Neuronal stem cell (in vitro differentiated cells): Measurements from ENCODE around the gene ARMH4.
"Not testable (repeated sequence)": the region's sequence is repeated elsewhere in the genome, so short reads cannot be mapped to it uniquely, and the experiment has no call there.

Experiments
- DNase-seq: peaks from one replicate; pipeline ENCODE4 v3.0.0-alpha.2; 2013; ENCODE audit warnings: low spot score
- H2AFZ ChIP-seq: one replicate; pipeline ENCODE4 v1.6.1; 2013; ENCODE audit warnings: mild to moderate bottlenecking, low read length, inconsistent platforms
- H2AK5ac ChIP-seq: 2 replicates; pipeline ENCODE4 v1.6.1; 2013; ENCODE audit warnings: low read depth, mild to moderate bottlenecking, inconsistent platforms, low read length, moderate library complexity, mixed read lengths
- H2BK120ac ChIP-seq: 2 replicates; pipeline ENCODE4 v1.6.1; 2013; ENCODE audit warnings: low read depth, mild to moderate bottlenecking, inconsistent platforms, low read length, moderate library complexity, mixed read lengths
- H2BK12ac ChIP-seq: one replicate; pipeline ENCODE4 v1.6.1; 2013; ENCODE audit warnings: low read length, inconsistent platforms
- H2BK15ac ChIP-seq: 2 replicates; pipeline ENCODE4 v1.6.1; 2013; ENCODE audit warnings: mild to moderate bottlenecking, low read length, inconsistent platforms, mixed read lengths
- H2BK5ac ChIP-seq: one replicate; pipeline ENCODE4 v1.6.1; 2013; ENCODE audit warnings: inconsistent platforms, mild to moderate bottlenecking, low read length, moderate library complexity
- H3K14ac ChIP-seq: one replicate; pipeline ENCODE4 v1.6.1; 2013; ENCODE audit warnings: low read length, inconsistent platforms
- H3K18ac ChIP-seq: 2 replicates; pipeline ENCODE4 v1.6.1; 2013; ENCODE audit warnings: low read length, inconsistent platforms
- H3K23ac ChIP-seq: 2 replicates; pipeline ENCODE4 v1.6.1; 2013; ENCODE audit warnings: low read depth, mild to moderate bottlenecking, mixed read lengths, low read length, inconsistent platforms; ENCODE audit not compliant: poor library complexity
- H3K27ac ChIP-seq: replicated peaks from 3 replicates; pipeline ENCODE4 v1.5.1; 2013; ENCODE audit warnings: low read length, inconsistent platforms
- H3K27me3 ChIP-seq, 3 experiments: 2 replicates each; pipeline ENCODE4 v1.6.1; 2013; ENCODE audit warnings: low read length in 3 of 3, mild to moderate bottlenecking in 2 of 3, inconsistent platforms in 1 of 3, low read depth in 1 of 3, mixed read lengths in 1 of 3, moderate library complexity in 1 of 3; ENCODE audit not compliant: control insufficient read depth in 3 of 3, insufficient read depth in 3 of 3
- H3K36me3 ChIP-seq, 2 donors: replicated peaks in 1 of 2; 2 replicates each; pipeline ENCODE4 v1.6.1; 2013; ENCODE audit warnings: low read length in 2 of 2; ENCODE audit not compliant: control insufficient read depth in 2 of 2, insufficient read depth in 2 of 2
- H3K4ac ChIP-seq: 2 replicates; pipeline ENCODE4 v1.6.1; 2013; ENCODE audit warnings: inconsistent platforms, mild to moderate bottlenecking, low read length, moderate library complexity
- H3K4me1 ChIP-seq, 2 donors: 1 replicate in 1 of 2; 2 replicates in 1 of 2; pipeline ENCODE4 v1.6.1; 2013; ENCODE audit warnings: low read length in 2 of 2, low read depth in 1 of 2; ENCODE audit not compliant: control insufficient read depth in 2 of 2, insufficient read depth in 1 of 2
- H3K4me2 ChIP-seq: one replicate; pipeline ENCODE4 v1.6.1; 2013; ENCODE audit warnings: mild to moderate bottlenecking, low read length, inconsistent platforms; ENCODE audit not compliant: insufficient read depth, poor library complexity, severe bottlenecking
- H3K4me3 ChIP-seq, 2 donors: 2 replicates each; pipeline ENCODE4 v1.5.1; 2013; ENCODE audit warnings: low read length in 2 of 2, mild to moderate bottlenecking in 2 of 2, inconsistent platforms in 1 of 2, moderate library complexity in 1 of 2
- H3K79me1 ChIP-seq: one replicate; pipeline ENCODE4 v1.6.1; 2013; ENCODE audit warnings: low read depth, mild to moderate bottlenecking, inconsistent platforms, low read length, moderate library complexity
- H3K9ac ChIP-seq: one replicate; pipeline ENCODE4 v1.6.1; 2013; ENCODE audit warnings: mild to moderate bottlenecking, low read depth, low read length, inconsistent platforms; ENCODE audit not compliant: poor library complexity
- H3K9me3 ChIP-seq, 2 donors: replicated peaks in 1 of 2; 2 replicates each; pipeline versions ENCODE3 to v1.6.1; 2013; ENCODE audit warnings: low read length in 2 of 2, mild to moderate bottlenecking in 2 of 2, inconsistent platforms in 1 of 2, low read depth in 1 of 2, mixed read lengths in 1 of 2, moderate library complexity in 1 of 2; ENCODE audit not compliant: control insufficient read depth in 2 of 2, insufficient read depth in 1 of 2
- H4K8ac ChIP-seq: one replicate; pipeline ENCODE4 v1.6.1; 2013; ENCODE audit warnings: low read depth, mild to moderate bottlenecking, inconsistent platforms, low read length, moderate library complexity
- H4K91ac ChIP-seq: one replicate; pipeline ENCODE4 v1.6.1; 2013; ENCODE audit warnings: low read length, low read depth, mild to moderate bottlenecking, inconsistent platforms; ENCODE audit not compliant: poor library complexity
- whole genome bisulfite sequencing, 2 donors: extraction: QIAGEN DNeasy Blood & Tissue Kit; methylation state at CpG; one replicate each; pipeline ENCODE4 v1.1.7; 2013; ENCODE audit warnings: missing lambda C conversion rate in 2 of 2, mixed read lengths in 1 of 2; ENCODE audit not compliant: insufficient read length in 2 of 2, insufficient replicate concordance in 1 of 2; ENCODE audit errors: extremely low coverage in 2 of 2; 5-methylcytosine and 5-hydroxymethylcytosine counted together

ARMH4 gene

GRCh38 chr14:58129208-58129607 is 22.8 kb downstream of the ARMH4 start:
- no peak overlapping the region for H2BK15ac ChIP-seq
- H3K36me3 ChIP-seq: peaks cover 3 to 25% of the 10 kb centered on the region in 2 donors
- H3K4me1 ChIP-seq: no peaks in the 10 kb centered on the region
- H3K9ac ChIP-seq: no peak overlapping the region
- no peaks in the 10 kb centered on the region for H3K27me3 ChIP-seq
- H3K9me3 ChIP-seq: peaks cover 0 to 4% of the 10 kb centered on the region in 2 donors
- H3K79me1 ChIP-seq: no peaks in the 10 kb centered on the region
- H3K27ac ChIP-seq: no peak overlapping the region
- H2BK5ac ChIP-seq: no peak overlapping the region
- DNase-seq: no peak
- H3K4me2 ChIP-seq: no peak overlapping the region
- H3K18ac ChIP-seq: no peak overlapping the region
- no CpG with 5 or more reads among the region's 4 CpGs for WGBS, 2 donors
- H2BK12ac ChIP-seq: no peak overlapping the region
- H4K8ac ChIP-seq: no peak overlapping the region
- H2AK5ac ChIP-seq: no peak overlapping the region
- no peak overlapping the region for H3K23ac ChIP-seq
- H3K4me3 ChIP-seq: no peak overlapping the region
- no peak overlapping the region for H2BK120ac ChIP-seq
- H4K91ac ChIP-seq: no peak overlapping the region
- H3K4ac ChIP-seq: no peak overlapping the region
- no peak overlapping the region for H3K14ac ChIP-seq
- H2AFZ ChIP-seq: no peak overlapping the region

GRCh38 chr14:58128416-58128815 is 23.6 kb downstream of the ARMH4 start:
- no peak overlapping the region for H3K9ac ChIP-seq
- no peak overlapping the region for H3K4me2 ChIP-seq
- H2BK120ac ChIP-seq: no peak overlapping the region
- H3K4ac ChIP-seq: no peak overlapping the region
- H4K91ac ChIP-seq: no peak overlapping the region
- H4K8ac ChIP-seq: no peak overlapping the region
- peaks cover 0 to 4% of the 10 kb centered on the region in 2 donors for H3K9me3 ChIP-seq
- H3K27ac ChIP-seq: no peak overlapping the region
- H3K18ac ChIP-seq: no peak overlapping the region
- H3K79me1 ChIP-seq: no peaks in the 10 kb centered on the region
- H3K4me1 ChIP-seq: no peaks in the 10 kb centered on the region
- whole genome bisulfite sequencing, 2 donors: no CpG with 5 or more reads among the region's 2 CpGs
- no peak overlapping the region for H3K14ac ChIP-seq
- H2BK5ac ChIP-seq: no peak overlapping the region
- peaks cover 3 to 25% of the 10 kb centered on the region in 2 donors for H3K36me3 ChIP-seq
- H3K27me3 ChIP-seq: no peaks in the 10 kb centered on the region
- DNase-seq: no peak
- no peak overlapping the region for H3K23ac ChIP-seq
- H2BK12ac ChIP-seq: no peak overlapping the region
- H3K4me3 ChIP-seq: no peak overlapping the region
- no peak overlapping the region for H2BK15ac ChIP-seq
- H2AFZ ChIP-seq: no peak overlapping the region
- no peak overlapping the region for H2AK5ac ChIP-seq

GRCh38 chr14:58122546-58122945 is 29.5 kb downstream of the ARMH4 start:
- not testable (repeated sequence) for H2BK12ac ChIP-seq, H3K4me3 ChIP-seq, H2BK15ac ChIP-seq, H4K8ac ChIP-seq, H3K79me1 ChIP-seq, H3K14ac ChIP-seq, H3K9me3 ChIP-seq, H2AK5ac ChIP-seq, H3K4ac ChIP-seq, H3K4me1 ChIP-seq, H2AFZ ChIP-seq, H3K27me3 ChIP-seq, H2BK5ac ChIP-seq, H4K91ac ChIP-seq, H2BK120ac ChIP-seq, H3K4me2 ChIP-seq, H3K27ac ChIP-seq, H3K9ac ChIP-seq, H3K36me3 ChIP-seq, H3K23ac ChIP-seq, DNase-seq, H3K18ac ChIP-seq
- WGBS, 2 donors: no CpG with 5 or more reads among the region's 6 CpGs

GRCh38 chr14:58121530-58122186 is 30.4 kb downstream of the ARMH4 start:
- no peak overlapping the region for H3K4me3 ChIP-seq
- no peak overlapping the region for H2BK12ac ChIP-seq
- peaks cover 0 to 1% of the 10 kb centered on the region in 2 donors for H3K36me3 ChIP-seq
- H4K91ac ChIP-seq: no peak overlapping the region
- H4K8ac ChIP-seq: no peak overlapping the region
- no peak overlapping the region for H2BK5ac ChIP-seq
- H3K4ac ChIP-seq: no peak overlapping the region
- no peak overlapping the region for H2BK15ac ChIP-seq
- H3K18ac ChIP-seq: no peak overlapping the region
- no peak overlapping the region for H2AK5ac ChIP-seq
- no CpG with 5 or more reads among the region's 5 CpGs for WGBS, 2 donors
- H2BK120ac ChIP-seq: no peak overlapping the region
- H3K27ac ChIP-seq: no peak overlapping the region
- peaks cover 0 to 4% of the 10 kb centered on the region in 2 donors for H3K9me3 ChIP-seq
- no peak overlapping the region for H3K14ac ChIP-seq
- H3K23ac ChIP-seq: no peak overlapping the region
- no peaks in the 10 kb centered on the region for H3K79me1 ChIP-seq
- DNase-seq: no peak
- no peak overlapping the region for H3K9ac ChIP-seq
- no peaks in the 10 kb centered on the region for H3K4me1 ChIP-seq
- H3K27me3 ChIP-seq: no peaks in the 10 kb centered on the region
- no peak overlapping the region for H2AFZ ChIP-seq
- no peak overlapping the region for H3K4me2 ChIP-seq
